ENCODE results near the gene IRS1. TPM values are rescaled to one million over a fixed set of nuclear protein-coding genes. Genes with fewer than 3 reads are reported as not detected.

The IRS1 gene
- total RNA-seq, 1 experiment from 2014 or later = 15.0 TPM

GRCh38 chr2:226782092-226782713 lies 17.4 kb downstream of the IRS1 start:
- H3K27me3 Mint-ChIP-seq (ENCODE audit: low read depth) = no peaks in the 10 kb centered on the region
- peaks cover 6% of the 10 kb centered on the region in 2 experiments; a peak in 3 of 5 replicates for H3K9me3 Mint-ChIP-seq
- Histone ChIP-seq H3K4ac (ENCODE audit: low read depth, low read length) (no peak overlapping the region), H4K5ac (ENCODE audit: insufficient read length, low read depth, low read length) (no peak overlapping the region), H2AFZ (ENCODE audit: low read length) (no peak overlapping the region), H3K4me1 (ENCODE audit: insufficient read depth, low read length) (no peaks in the 10 kb centered on the region; the same call in 1 of the 2 replicates), H2BK20ac (ENCODE audit: low read depth, low read length, poor library complexity, severe bottlenecking) (no peak overlapping the region), H3K9me3 (ENCODE audit: control insufficient read depth, low read depth, low read length) (no peaks in the 10 kb centered on the region), H2BK15ac (ENCODE audit: low read depth, low read length) (no peak overlapping the region), H4K91ac (ENCODE audit: insufficient read length, low read depth, low read length) (no peak overlapping the region), H3K79me2 (ENCODE audit: insufficient read depth, low read length) (0 out of 2 replicates have a peak, but pooled peaks cover 2% of the 10 kb centered on the region), H3K27me3 (ENCODE audit: insufficient read depth, low read length) (no peaks in the 10 kb centered on the region), H2BK12ac (ENCODE audit: insufficient read length, low read depth, low read length) (no peak overlapping the region), H3K27ac (ENCODE audit: insufficient read length, low read depth, low read length) (no peak overlapping the region), H2BK5ac (ENCODE audit: insufficient read length, low read length) (no peak overlapping the region), H2AK5ac (ENCODE audit: insufficient read length, low read length) (no peak overlapping the region), H3K79me1 (ENCODE audit: insufficient read depth, low read depth, low read length, poor library complexity, severe bottlenecking) (no peaks in the 10 kb centered on the region), H3K56ac (ENCODE audit: insufficient read length, low read depth, low read length) (no peak overlapping the region), H3K18ac (ENCODE audit: insufficient read length, low read depth, low read length) (no peak overlapping the region), H3K23ac (ENCODE audit: insufficient read length, low read depth, low read length) (no peak overlapping the region), H4K20me1 (ENCODE audit: control insufficient read depth, insufficient read depth, insufficient read length) (no peaks in the 10 kb centered on the region), H3K9ac (ENCODE audit: extremely low read depth, insufficient read length, low read length) (no peak overlapping the region), H3T11ph (ENCODE audit: low read length) (no peak overlapping the region), H3K23me2 (ENCODE audit: insufficient read length, low read depth, low read length, poor library complexity, severe bottlenecking) (no peaks in the 10 kb centered on the region), H2BK120ac (ENCODE audit: low read depth, low read length, poor library complexity, severe bottlenecking) (no peak overlapping the region), H4K8ac (replicated peaks; ENCODE audit: insufficient read length, low read depth, low read length) (no peak overlapping the region), H3K14ac (ENCODE audit: insufficient read depth, low read length) (no peak overlapping the region), H3K4me2 (ENCODE audit: insufficient read depth, insufficient read length, low read length) (no peak overlapping the region)
- no CpG with 5 or more reads among the region's 5 CpGs for WGBS (ENCODE audit: extremely low coverage, insufficient read length, low lambda C conversion rate)
- H3K27ac Mint-ChIP-seq = peak overlapping the region in 1 of 3 experiments; percentile 91; a peak in 3 of 7 replicates
- peaks cover 30 to 34% of the 10 kb centered on the region in 2 experiments for H3K4me1 Mint-ChIP-seq
- no peak for DNase-seq
- peaks cover 22 to 26% (median 26%) of the 10 kb centered on the region in 3 experiments for H3K36me3 Mint-ChIP-seq (ENCODE audit: insufficient read depth in 1 of 3, low read depth in 3 of 3)
- H3K4me3 Mint-ChIP-seq = no peak overlapping the region
- no peak for TF ChIP-seq CTCF (conservative IDR thresholded peaks at IDR 0.05)

Measured in H9 (cell line).